Dermis blood vessel endothelial cell (primary cell): ENCODE measurements around the gene DIP2C. TPM values are rescaled to one million over a fixed set of nuclear protein-coding genes. Genes with fewer than 3 reads are reported as not detected.
"Not testable (repeated sequence)": the region's sequence is repeated elsewhere in the genome, so short reads cannot be mapped to it uniquely, and the experiment has no call there.

Experiments
- DNase-seq: peaks from one replicate; pipeline ENCODE4 v3.0.0; 2010
- total RNA-seq: library from RNA; depleted of rRNA; stranded (reverse); fragments of >200 nt; gene quantifications from 2 replicates; pipeline ENCODE4 v1.2.3, GENCODE V29; 2014

DIP2C gene
- total RNA-seq, 1 donor from 2014 or later: 6.5 TPM

GRCh38 chr10:404991-405390 is 284.5 kb downstream of the DIP2C start:
- DNase-seq: no peak

- DNase-seq: no peak
Measured at GRCh38 chr10:404346-404745, 285.1 kb downstream of the DIP2C start.

- no peak for DNase-seq
Measured at GRCh38 chr10:398954-399353, 290.5 kb downstream of the DIP2C start.

- no peak for DNase-seq
Measured at GRCh38 chr10:397321-398068, 292.0 kb downstream of the DIP2C start.

- no peak for DNase-seq
Measured at GRCh38 chr10:396535-397220, 292.8 kb downstream of the DIP2C start.

- no peak for DNase-seq
Measured at GRCh38 chr10:396107-396506, 293.4 kb downstream of the DIP2C start.

GRCh38 chr10:395665-396064 is 293.8 kb downstream of the DIP2C start:
- DNase-seq: no peak

- DNase-seq: not testable (repeated sequence)
Measured at GRCh38 chr10:394439-395101, 294.9 kb downstream of the DIP2C start.

GRCh38 chr10:393787-394438 is 295.6 kb downstream of the DIP2C start:
- no peak for DNase-seq

- DNase-seq: no peak
Measured at GRCh38 chr10:393106-393745, 296.2 kb downstream of the DIP2C start.

- DNase-seq: no peak
Measured at GRCh38 chr10:392705-393037, 296.8 kb downstream of the DIP2C start.

GRCh38 chr10:391847-392704 is 297.4 kb downstream of the DIP2C start:
- DNase-seq: no peak

GRCh38 chr10:391305-391704 is 298.2 kb downstream of the DIP2C start:
- DNase-seq: no peak

- no peak for DNase-seq
Measured at GRCh38 chr10:390449-391100, 298.9 kb downstream of the DIP2C start.

- DNase-seq: no peak
Measured at GRCh38 chr10:389836-390448, 299.5 kb downstream of the DIP2C start.

GRCh38 chr10:389261-389790 is 300.1 kb downstream of the DIP2C start:
- DNase-seq: no peak

GRCh38 chr10:388661-389045 is 300.8 kb downstream of the DIP2C start:
- no peak for DNase-seq

- DNase-seq: no peak
Measured at GRCh38 chr10:387909-388660, 301.4 kb downstream of the DIP2C start.

- no peak for DNase-seq
Measured at GRCh38 chr10:387593-387891, 301.9 kb downstream of the DIP2C start.
